ENCODE data around the gene NUP188.

Gene NUP188

GRCh38 chr9:129005336-129005997 is 58.0 kb downstream of the NUP188 start:
- no peak for TF ChIP-seq SNAI2 (CRISPR knock-in tag; IDR thresholded peaks at IDR 0.05)
- TF ChIP-seq ESRRG (CRISPR knock-in tag; IDR thresholded peaks at IDR 0.05) = no peak
- no peak for TF ChIP-seq ZFP30 (CRISPR knock-in tag; IDR thresholded peaks at IDR 0.05)
- no peak for TF ChIP-seq ARNTL (CRISPR knock-in tag; IDR thresholded peaks at IDR 0.05; ENCODE audit: borderline replicate concordance, low read depth)
- TF ChIP-seq RARB (CRISPR knock-in tag; IDR thresholded peaks at IDR 0.05) = no peak
- no peak for TF ChIP-seq TCF4 (CRISPR knock-in tag; IDR thresholded peaks at IDR 0.05; ENCODE audit: borderline replicate concordance)
- no peak for TF ChIP-seq ZNF565 (CRISPR knock-in tag; conservative IDR thresholded peaks at IDR 0.05; ENCODE audit: low read depth)
- no peak for TF ChIP-seq ISL1 (CRISPR knock-in tag; IDR thresholded peaks at IDR 0.05)
- TF ChIP-seq TOX (CRISPR knock-in tag; IDR thresholded peaks at IDR 0.05; ENCODE audit: borderline replicate concordance) = no peak
- no peak for TF ChIP-seq TSHZ2 (CRISPR knock-in tag; IDR thresholded peaks at IDR 0.05)
- no peak for TF ChIP-seq PPARA (CRISPR knock-in tag; IDR thresholded peaks at IDR 0.05; ENCODE audit: borderline replicate concordance)
- TF ChIP-seq POU6F1 (CRISPR knock-in tag; IDR thresholded peaks at IDR 0.05; ENCODE audit: borderline replicate concordance, low read depth) = no peak
- TF ChIP-seq OSR1 (CRISPR knock-in tag; IDR thresholded peaks at IDR 0.05) = no peak
- no peak for TF ChIP-seq ZC3H10 (CRISPR knock-in tag; IDR thresholded peaks at IDR 0.05)
- no peak for TF ChIP-seq ZNF8 (CRISPR knock-in tag; IDR thresholded peaks at IDR 0.05)
- no peak for TF ChIP-seq ZNF70 (CRISPR knock-in tag; IDR thresholded peaks at IDR 0.05)
- TF ChIP-seq ZFP3 (CRISPR knock-in tag; IDR thresholded peaks at IDR 0.05) = no peak
- TF ChIP-seq CREB5 (CRISPR knock-in tag; IDR thresholded peaks at IDR 0.05; ENCODE audit: low read depth) = no peak
- TF ChIP-seq CSRNP3 (CRISPR knock-in tag; IDR thresholded peaks at IDR 0.05) = no peak
- no peak for TF ChIP-seq BACH2 (CRISPR knock-in tag; IDR thresholded peaks at IDR 0.05; ENCODE audit: borderline replicate concordance)
- no peak for ATAC-seq

GRCh38 chr9:129006328-129007034 is 59.0 kb downstream of the NUP188 start:
- TF ChIP-seq ZNF70 (CRISPR knock-in tag; IDR thresholded peaks at IDR 0.05) = no peak
- TF ChIP-seq ARNTL (CRISPR knock-in tag; IDR thresholded peaks at IDR 0.05; ENCODE audit: borderline replicate concordance, low read depth) = no peak
- TF ChIP-seq BACH2 (CRISPR knock-in tag; IDR thresholded peaks at IDR 0.05; ENCODE audit: borderline replicate concordance) = no peak
- no peak for TF ChIP-seq ZFP30 (CRISPR knock-in tag; IDR thresholded peaks at IDR 0.05)
- TF ChIP-seq SNAI2 (CRISPR knock-in tag; IDR thresholded peaks at IDR 0.05) = no peak
- no peak for TF ChIP-seq CSRNP3 (CRISPR knock-in tag; IDR thresholded peaks at IDR 0.05)
- ATAC-seq = peak; percentile 92

Data from SK-N-SH treated with all-trans-retinoic acid at 6 μM for 48 hours (cell line).